HEK293 (cell line): ENCODE measurements around the gene ME3.

ENCODE experiments used
- CTCF ChIA-PET: fragments of 350-600 bp; formaldehyde crosslinking; extraction: SDS; loops from one replicate; lab custom pipeline; 2021; ENCODE audit warnings: antibody characterized with exemption; lab: Yijun Ruan, JAX
- POLR2A ChIA-PET: fragments of 300-600 bp; formaldehyde crosslinking; extraction: SDS; loops from one replicate; lab custom pipeline; 2020; ENCODE audit warnings: antibody characterized with exemption, inconsistent platforms; lab: Yijun Ruan, JAX
- H3K27ac ChIP-seq: fragments of 200-500 bp; sonication (Bioruptor generic); 2 replicates; pipeline ENCODE4 v1.5.1; 2014; ENCODE audit warnings: low read depth, low read length, control low read depth, inconsistent platforms; ENCODE audit errors: extremely low read depth
- H3K36me3 ChIP-seq, 2 experiments: fragments of 200-500 bp in 1 of 2; sonication (Bioruptor generic) in 1 of 2; 1 replicate in 1 of 2; 2 replicates in 1 of 2; pipeline ENCODE4 v1.5.1; 2014 to 2017; ENCODE audit warnings: inconsistent platforms in 2 of 2, low read length in 2 of 2; ENCODE audit not compliant: control insufficient read depth in 2 of 2, insufficient read depth in 1 of 2
- H3K4me1 ChIP-seq: fragments of 200-500 bp; sonication (Bioruptor generic); 2 replicates; pipeline ENCODE4 v1.5.1; 2014; ENCODE audit warnings: mild to moderate bottlenecking, low read length, inconsistent platforms; ENCODE audit not compliant: control insufficient read depth, insufficient read depth
- H3K4me3 ChIP-seq: 2 replicates; pipeline ENCODE4 v1.5.1; 2011; ENCODE audit warnings: low read depth, mild to moderate bottlenecking, control low read depth, low read length, moderate library complexity
- H3K9me3 ChIP-seq: fragments of 200-500 bp; sonication (Bioruptor generic); 2 replicates; pipeline ENCODE4 v1.5.1; 2014; ENCODE audit warnings: low read depth, low read length, inconsistent platforms; ENCODE audit not compliant: control insufficient read depth, insufficient read depth
- KLF1 ChIP-seq: fragments of 450-650 bp; formaldehyde crosslinking; IDR thresholded peaks from 2 replicates; pipeline ENCODE4 v1.5.1; 2016; ENCODE audit warnings: missing biosample characterization, missing genetic modification characterization
- KLF7 ChIP-seq: fragments of 450-650 bp; formaldehyde crosslinking; IDR thresholded peaks from 2 replicates; pipeline ENCODE4 v1.5.1; 2016; ENCODE audit warnings: missing biosample characterization, missing genetic modification characterization, borderline replicate concordance
- MEIS1 ChIP-seq: sonication (generic); formaldehyde crosslinking; IDR thresholded peaks from 2 replicates; pipeline ENCODE4 v1.8.1; 2022; ENCODE audit warnings: missing genetic modification reagents, mild to moderate bottlenecking, borderline replicate concordance
- SALL2 ChIP-seq: fragments of 450-650 bp; formaldehyde crosslinking; IDR thresholded peaks from 2 replicates; pipeline ENCODE4 v1.5.0; 2017; ENCODE audit warnings: missing biosample characterization, mild to moderate bottlenecking, missing genetic modification characterization, borderline replicate concordance
- YY2 ChIP-seq: fragments of 450-650 bp; formaldehyde crosslinking; IDR thresholded peaks from 2 replicates; pipeline ENCODE4 v1.5.1; 2016; ENCODE audit warnings: missing biosample characterization, missing genetic modification characterization
- ZNF140 ChIP-seq: fragments of 450-650 bp; formaldehyde crosslinking; IDR thresholded peaks from 2 replicates; pipeline ENCODE4 v1.5.1; 2016; ENCODE audit warnings: missing biosample characterization, missing genetic modification characterization
- ZNF19 ChIP-seq: fragments of 450-650 bp; formaldehyde crosslinking; IDR thresholded peaks from 2 replicates; pipeline ENCODE4; 2016; ENCODE audit warnings: missing biosample characterization, missing genetic modification characterization, low read depth
- ZNF324 ChIP-seq: fragments of 450-650 bp; formaldehyde crosslinking; IDR thresholded peaks from 2 replicates; pipeline ENCODE4 v1.5.1; 2016; ENCODE audit warnings: missing biosample characterization, missing genetic modification characterization
- ZNF37A ChIP-seq: fragments of 450-650 bp; IDR thresholded peaks from 2 replicates; pipeline ENCODE4 v1.5.1; 2018; ENCODE audit warnings: missing biosample characterization, missing genetic modification characterization
- ZNF391 ChIP-seq: fragments of 450-650 bp; formaldehyde crosslinking; IDR thresholded peaks from 2 replicates; pipeline ENCODE4 v1.5.1; 2016; ENCODE audit warnings: low read depth, missing biosample characterization, missing genetic modification characterization, borderline replicate concordance
- ZNF555 ChIP-seq: fragments of 450-650 bp; formaldehyde crosslinking; conservative IDR thresholded peaks from 2 replicates; pipeline ENCODE4 v1.5.1; 2017; ENCODE audit warnings: missing biosample characterization, mild to moderate bottlenecking, missing genetic modification characterization, inconsistent platforms
- ZNF623 ChIP-seq: fragments of 450-650 bp; formaldehyde crosslinking; IDR thresholded peaks from 2 replicates; pipeline ENCODE4 v1.5.1; 2016; ENCODE audit warnings: missing biosample characterization, missing genetic modification characterization
- ZNF658 ChIP-seq: fragments of 450-650 bp; formaldehyde crosslinking; IDR thresholded peaks from 2 replicates; pipeline ENCODE4; 2016; ENCODE audit warnings: missing biosample characterization, missing genetic modification characterization
- ZNF677 ChIP-seq: fragments of 450-650 bp; IDR thresholded peaks from 2 replicates; pipeline ENCODE4 v1.5.0; 2018; ENCODE audit warnings: missing biosample characterization, mild to moderate bottlenecking, missing genetic modification characterization, moderate library complexity
- ZNF843 ChIP-seq: fragments of 450-650 bp; formaldehyde crosslinking; IDR thresholded peaks from 2 replicates; pipeline ENCODE4 v1.5.1; 2016; ENCODE audit warnings: missing biosample characterization, missing genetic modification characterization
- TF ChIP-seq, protein P1 (sequence below): fragments of 450-650 bp; formaldehyde crosslinking; IDR thresholded peaks from 2 replicates; pipeline ENCODE4 v1.5.1; 2016; ENCODE audit warnings: missing biosample characterization, missing genetic modification characterization, low read depth
- TF ChIP-seq, protein P2 (sequence below): fragments of 450-650 bp; formaldehyde crosslinking; IDR thresholded peaks from 2 replicates; pipeline ENCODE4 v1.5.1; 2016; ENCODE audit warnings: missing biosample characterization, missing genetic modification characterization
- TF ChIP-seq, protein P3 (sequence below): fragments of 450-650 bp; IDR thresholded peaks from 2 replicates; pipeline ENCODE4 v1.5.1; 2018; ENCODE audit warnings: missing biosample characterization, missing genetic modification characterization
- TF ChIP-seq, protein P4 (sequence below): fragments of 450-650 bp; formaldehyde crosslinking; IDR thresholded peaks from 2 replicates; pipeline ENCODE4 v1.5.1; 2016; ENCODE audit warnings: missing biosample characterization, missing genetic modification characterization
- TF ChIP-seq, protein P5 (sequence below): fragments of 450-650 bp; formaldehyde crosslinking; IDR thresholded peaks from 2 replicates; pipeline ENCODE4 v1.5.1; 2016; ENCODE audit warnings: missing biosample characterization, missing genetic modification characterization
- TF ChIP-seq, protein P6 (sequence below): IDR thresholded peaks from 2 replicates; pipeline ENCODE4 v1.6.1; 2011; ENCODE audit warnings: mild to moderate bottlenecking, low read depth, low read length, borderline replicate concordance

ME3 gene

DNA sequence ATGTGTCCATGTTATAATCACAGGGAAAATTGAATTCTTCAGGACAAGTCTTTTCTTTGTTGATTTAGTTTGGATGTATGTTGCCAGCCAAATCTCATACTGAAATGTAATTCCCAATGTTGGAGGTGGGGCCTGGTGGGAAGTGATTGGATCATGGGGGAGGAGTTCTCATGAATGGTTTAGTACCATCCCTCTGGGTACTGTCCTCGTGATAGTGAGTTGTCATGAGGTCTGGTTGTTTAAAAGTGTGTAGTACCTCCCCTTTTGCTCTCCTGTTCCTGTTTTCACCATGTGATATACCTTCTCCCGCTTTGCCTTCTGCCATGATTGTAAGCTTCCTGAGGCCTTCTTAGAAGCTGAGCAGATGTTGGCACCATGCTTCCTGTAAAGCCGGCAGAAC lies 197.4 kb downstream of the ME3 start (continued):
- TF ChIP-seq, protein P1, sequence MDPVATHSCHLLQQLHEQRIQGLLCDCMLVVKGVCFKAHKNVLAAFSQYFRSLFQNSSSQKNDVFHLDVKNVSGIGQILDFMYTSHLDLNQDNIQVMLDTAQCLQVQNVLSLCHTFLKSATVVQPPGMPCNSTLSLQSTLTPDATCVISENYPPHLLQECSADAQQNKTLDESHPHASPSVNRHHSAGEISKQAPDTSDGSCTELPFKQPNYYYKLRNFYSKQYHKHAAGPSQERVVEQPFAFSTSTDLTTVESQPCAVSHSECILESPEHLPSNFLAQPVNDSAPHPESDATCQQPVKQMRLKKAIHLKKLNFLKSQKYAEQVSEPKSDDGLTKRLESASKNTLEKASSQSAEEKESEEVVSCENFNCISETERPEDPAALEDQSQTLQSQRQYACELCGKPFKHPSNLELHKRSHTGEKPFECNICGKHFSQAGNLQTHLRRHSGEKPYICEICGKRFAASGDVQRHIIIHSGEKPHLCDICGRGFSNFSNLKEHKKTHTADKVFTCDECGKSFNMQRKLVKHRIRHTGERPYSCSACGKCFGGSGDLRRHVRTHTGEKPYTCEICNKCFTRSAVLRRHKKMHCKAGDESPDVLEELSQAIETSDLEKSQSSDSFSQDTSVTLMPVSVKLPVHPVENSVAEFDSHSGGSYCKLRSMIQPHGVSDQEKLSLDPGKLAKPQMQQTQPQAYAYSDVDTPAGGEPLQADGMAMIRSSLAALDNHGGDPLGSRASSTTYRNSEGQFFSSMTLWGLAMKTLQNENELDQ (tag by site-specific recombination) = no peak
- TF ChIP-seq ZNF843 (tag by site-specific recombination) (no peak), KLF7 (no peak), ZNF19 (tag by site-specific recombination) (no peak), ZNF677 (tag by site-specific recombination) (no peak), KLF1 (no peak), MEIS1 (CRISPR knock-in tag) (no peak), ZNF324 (tag by site-specific recombination) (no peak)
- TF ChIP-seq, protein P2, sequence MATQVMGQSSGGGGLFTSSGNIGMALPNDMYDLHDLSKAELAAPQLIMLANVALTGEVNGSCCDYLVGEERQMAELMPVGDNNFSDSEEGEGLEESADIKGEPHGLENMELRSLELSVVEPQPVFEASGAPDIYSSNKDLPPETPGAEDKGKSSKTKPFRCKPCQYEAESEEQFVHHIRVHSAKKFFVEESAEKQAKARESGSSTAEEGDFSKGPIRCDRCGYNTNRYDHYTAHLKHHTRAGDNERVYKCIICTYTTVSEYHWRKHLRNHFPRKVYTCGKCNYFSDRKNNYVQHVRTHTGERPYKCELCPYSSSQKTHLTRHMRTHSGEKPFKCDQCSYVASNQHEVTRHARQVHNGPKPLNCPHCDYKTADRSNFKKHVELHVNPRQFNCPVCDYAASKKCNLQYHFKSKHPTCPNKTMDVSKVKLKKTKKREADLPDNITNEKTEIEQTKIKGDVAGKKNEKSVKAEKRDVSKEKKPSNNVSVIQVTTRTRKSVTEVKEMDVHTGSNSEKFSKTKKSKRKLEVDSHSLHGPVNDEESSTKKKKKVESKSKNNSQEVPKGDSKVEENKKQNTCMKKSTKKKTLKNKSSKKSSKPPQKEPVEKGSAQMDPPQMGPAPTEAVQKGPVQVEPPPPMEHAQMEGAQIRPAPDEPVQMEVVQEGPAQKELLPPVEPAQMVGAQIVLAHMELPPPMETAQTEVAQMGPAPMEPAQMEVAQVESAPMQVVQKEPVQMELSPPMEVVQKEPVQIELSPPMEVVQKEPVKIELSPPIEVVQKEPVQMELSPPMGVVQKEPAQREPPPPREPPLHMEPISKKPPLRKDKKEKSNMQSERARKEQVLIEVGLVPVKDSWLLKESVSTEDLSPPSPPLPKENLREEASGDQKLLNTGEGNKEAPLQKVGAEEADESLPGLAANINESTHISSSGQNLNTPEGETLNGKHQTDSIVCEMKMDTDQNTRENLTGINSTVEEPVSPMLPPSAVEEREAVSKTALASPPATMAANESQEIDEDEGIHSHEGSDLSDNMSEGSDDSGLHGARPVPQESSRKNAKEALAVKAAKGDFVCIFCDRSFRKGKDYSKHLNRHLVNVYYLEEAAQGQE = no peak
- TF ChIP-seq, protein P3, sequence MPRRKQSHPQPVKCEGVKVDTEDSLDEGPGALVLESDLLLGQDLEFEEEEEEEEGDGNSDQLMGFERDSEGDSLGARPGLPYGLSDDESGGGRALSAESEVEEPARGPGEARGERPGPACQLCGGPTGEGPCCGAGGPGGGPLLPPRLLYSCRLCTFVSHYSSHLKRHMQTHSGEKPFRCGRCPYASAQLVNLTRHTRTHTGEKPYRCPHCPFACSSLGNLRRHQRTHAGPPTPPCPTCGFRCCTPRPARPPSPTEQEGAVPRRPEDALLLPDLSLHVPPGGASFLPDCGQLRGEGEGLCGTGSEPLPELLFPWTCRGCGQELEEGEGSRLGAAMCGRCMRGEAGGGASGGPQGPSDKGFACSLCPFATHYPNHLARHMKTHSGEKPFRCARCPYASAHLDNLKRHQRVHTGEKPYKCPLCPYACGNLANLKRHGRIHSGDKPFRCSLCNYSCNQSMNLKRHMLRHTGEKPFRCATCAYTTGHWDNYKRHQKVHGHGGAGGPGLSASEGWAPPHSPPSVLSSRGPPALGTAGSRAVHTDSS (tag by site-specific recombination) = no peak

DNA sequence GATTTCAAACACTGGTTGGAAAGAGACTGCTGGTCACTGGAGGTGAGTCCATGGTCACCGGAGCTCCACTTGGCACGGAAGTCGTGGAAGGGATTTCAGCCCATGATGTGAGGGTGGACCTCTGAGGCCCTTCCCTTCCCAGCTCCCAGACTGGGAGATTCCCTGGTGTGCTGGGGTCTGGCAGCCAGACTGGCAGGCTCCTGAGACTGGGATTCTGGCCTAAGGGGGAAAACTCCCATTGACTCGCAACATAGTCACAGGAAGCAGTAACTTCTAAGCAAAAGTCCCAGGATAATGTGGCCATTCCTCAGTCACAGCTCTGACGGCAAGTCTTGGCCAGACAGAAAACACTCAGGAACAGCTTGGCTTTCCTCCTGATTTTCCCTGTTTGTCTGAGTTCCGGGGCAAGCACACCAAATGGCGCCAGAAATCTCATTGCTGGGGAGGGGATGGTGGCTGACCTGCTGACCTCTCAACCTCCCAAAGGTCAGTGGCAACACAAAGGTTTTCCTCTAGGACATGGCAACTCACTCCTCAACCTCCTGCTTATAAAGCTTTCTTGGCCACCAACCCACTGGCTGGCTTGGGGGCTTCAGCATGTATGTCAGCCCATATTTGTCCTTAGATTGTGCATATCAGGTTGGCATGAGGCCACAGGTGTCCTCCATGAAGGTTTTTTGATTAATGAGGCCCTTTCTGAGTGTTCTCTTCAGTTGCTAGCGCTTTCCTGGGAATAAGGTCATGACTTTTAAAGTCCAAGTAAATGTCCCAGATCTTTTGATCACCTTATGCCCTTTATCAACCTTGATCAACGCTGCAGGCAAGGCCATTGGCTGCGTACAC lies 198.2 kb downstream of the ME3 start:
- ChIA-PET POLR2A (no interaction called here), CTCF (no interaction called here)
- Histone ChIP-seq H3K27ac (no peak overlapping the region), H3K36me3 (no peaks in the 10 kb centered on the region), H3K4me1 (no peaks in the 10 kb centered on the region), H3K4me3 (no peak overlapping the region), H3K9me3 (no peaks in the 10 kb centered on the region)
- TF ChIP-seq YY2 (tag by site-specific recombination) = no peak
- TF ChIP-seq, protein P4, sequence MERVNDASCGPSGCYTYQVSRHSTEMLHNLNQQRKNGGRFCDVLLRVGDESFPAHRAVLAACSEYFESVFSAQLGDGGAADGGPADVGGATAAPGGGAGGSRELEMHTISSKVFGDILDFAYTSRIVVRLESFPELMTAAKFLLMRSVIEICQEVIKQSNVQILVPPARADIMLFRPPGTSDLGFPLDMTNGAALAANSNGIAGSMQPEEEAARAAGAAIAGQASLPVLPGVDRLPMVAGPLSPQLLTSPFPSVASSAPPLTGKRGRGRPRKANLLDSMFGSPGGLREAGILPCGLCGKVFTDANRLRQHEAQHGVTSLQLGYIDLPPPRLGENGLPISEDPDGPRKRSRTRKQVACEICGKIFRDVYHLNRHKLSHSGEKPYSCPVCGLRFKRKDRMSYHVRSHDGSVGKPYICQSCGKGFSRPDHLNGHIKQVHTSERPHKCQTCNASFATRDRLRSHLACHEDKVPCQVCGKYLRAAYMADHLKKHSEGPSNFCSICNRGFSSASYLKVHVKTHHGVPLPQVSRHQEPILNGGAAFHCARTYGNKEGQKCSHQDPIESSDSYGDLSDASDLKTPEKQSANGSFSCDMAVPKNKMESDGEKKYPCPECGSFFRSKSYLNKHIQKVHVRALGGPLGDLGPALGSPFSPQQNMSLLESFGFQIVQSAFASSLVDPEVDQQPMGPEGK (tag by site-specific recombination) = no peak
- TF ChIP-seq MEIS1 (CRISPR knock-in tag) = no peak
- no peak for TF ChIP-seq ZNF658 (tag by site-specific recombination)
- TF ChIP-seq ZNF623 (tag by site-specific recombination) = no peak
- no peak for TF ChIP-seq SALL2
- no peak for TF ChIP-seq ZNF140 (tag by site-specific recombination)
- TF ChIP-seq, protein P5, sequence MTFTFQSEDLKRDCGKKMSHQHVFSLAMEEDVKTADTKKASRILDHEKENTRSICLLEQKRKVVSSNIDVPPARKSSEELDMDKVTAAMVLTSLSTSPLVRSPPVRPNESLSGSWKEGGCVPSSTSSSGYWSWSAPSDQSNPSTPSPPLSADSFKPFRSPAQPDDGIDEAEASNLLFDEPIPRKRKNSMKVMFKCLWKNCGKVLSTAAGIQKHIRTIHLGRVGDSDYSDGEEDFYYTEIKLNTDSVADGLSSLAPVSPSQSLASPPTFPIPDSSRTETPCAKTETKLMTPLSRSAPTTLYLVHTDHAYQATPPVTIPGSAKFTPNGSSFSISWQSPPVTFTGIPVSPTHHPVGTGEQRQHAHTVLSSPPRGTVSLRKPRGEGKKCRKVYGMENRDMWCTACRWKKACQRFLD (tag by site-specific recombination) = no peak
- TF ChIP-seq ZNF391 (tag by site-specific recombination) = no peak
- TF ChIP-seq, protein P6, sequence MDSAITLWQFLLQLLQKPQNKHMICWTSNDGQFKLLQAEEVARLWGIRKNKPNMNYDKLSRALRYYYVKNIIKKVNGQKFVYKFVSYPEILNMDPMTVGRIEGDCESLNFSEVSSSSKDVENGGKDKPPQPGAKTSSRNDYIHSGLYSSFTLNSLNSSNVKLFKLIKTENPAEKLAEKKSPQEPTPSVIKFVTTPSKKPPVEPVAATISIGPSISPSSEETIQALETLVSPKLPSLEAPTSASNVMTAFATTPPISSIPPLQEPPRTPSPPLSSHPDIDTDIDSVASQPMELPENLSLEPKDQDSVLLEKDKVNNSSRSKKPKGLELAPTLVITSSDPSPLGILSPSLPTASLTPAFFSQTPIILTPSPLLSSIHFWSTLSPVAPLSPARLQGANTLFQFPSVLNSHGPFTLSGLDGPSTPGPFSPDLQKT = no peak
- TF ChIP-seq ZNF37A (tag by site-specific recombination) = no peak
- no peak for TF ChIP-seq ZNF555 (tag by site-specific recombination)
